ENCODE measurements around the gene SMU1. TPM values are rescaled to one million over a fixed set of nuclear protein-coding genes. Genes with fewer than 3 reads are reported as not detected.

The SMU1 gene
- total RNA-seq, 1 experiment from 2014 or later = 30.5 TPM

- TF ChIP-seq ELF1 (IDR thresholded peaks at IDR 0.05; ENCODE audit: borderline replicate concordance, low read depth) (no peak), CBX3 (IDR thresholded peaks at IDR 0.05; ENCODE audit: low read depth) (no peak)
These were observed 29.9 kb upstream of the SMU1 start (continued) for GRCh38 chr9:33106372-33106771.

GRCh38 chr9:33105959-33106358 is 29.5 kb upstream of the SMU1 start:
- no peaks in the 10 kb centered on the region for H3K36me3 ChIP-seq (ENCODE audit: control insufficient read depth in 1 of 2, insufficient read depth in 2 of 2, low read length in 2 of 2)
- H3K9me3 ChIP-seq (ENCODE audit: control insufficient read depth in 1 of 2, insufficient read depth in 1 of 2, low read depth in 1 of 2, low read length in 2 of 2) = no peaks in the 10 kb centered on the region
- no peak for TF ChIP-seq REST (IDR thresholded peaks at IDR 0.05; ENCODE audit: low read depth)
- TF ChIP-seq EGR1 (IDR thresholded peaks at IDR 0.05; ENCODE audit: low read depth) = no peak
- TF ChIP-seq CBX3 (IDR thresholded peaks at IDR 0.05; ENCODE audit: low read depth) = no peak
- no peak for TF ChIP-seq SIN3A (IDR thresholded peaks at IDR 0.05; ENCODE audit: low read depth)
- no peak for TF ChIP-seq ZNF274 (IDR thresholded peaks at IDR 0.05; ENCODE audit: low read depth, low read length)
- TF ChIP-seq TCF7L2 (IDR thresholded peaks at IDR 0.05; ENCODE audit: borderline replicate concordance, extremely low read depth, insufficient read depth, insufficient read length) = no peak
- TF ChIP-seq RAD21 (IDR thresholded peaks at IDR 0.05; ENCODE audit: low read depth) = no peak
- no peak for TF ChIP-seq EZH2 (IDR thresholded peaks at IDR 0.05)
- TF ChIP-seq FOSL1 (IDR thresholded peaks at IDR 0.05; ENCODE audit: low read depth) = no peak
- TF ChIP-seq ELF1 (IDR thresholded peaks at IDR 0.05; ENCODE audit: borderline replicate concordance, low read depth) = no peak
- no peak for TF ChIP-seq SP1 (IDR thresholded peaks at IDR 0.05; ENCODE audit: low read depth)
- no peak for TF ChIP-seq CEBPB (IDR thresholded peaks at IDR 0.05; ENCODE audit: low read depth)
- no peak for TF ChIP-seq MAX (IDR thresholded peaks at IDR 0.05)
- no peak for TF ChIP-seq ZBTB33 (IDR thresholded peaks at IDR 0.05; ENCODE audit: extremely low read depth, insufficient replicate concordance, low read length)
- TF ChIP-seq ZFX (IDR thresholded peaks at IDR 0.05) = no peak
- no peak for TF ChIP-seq CTCF (IDR thresholded peaks at IDR 0.05 in 2 of 3, conservative IDR thresholded peaks at IDR 0.05 in 1 of 3; ENCODE audit: borderline replicate concordance in 1 of 3, insufficient read depth in 1 of 3, low read depth in 2 of 3, low read length in 2 of 3)
- DNase-seq (ENCODE audit: low read depth, low spot score) = no peak
- no TSS peak for BruUV-seq (replicated peaks)
- POLR2A ChIA-PET = no interaction called here
- intact Hi-C loops (cut with micrococcal nuclease) = no loop called here
- H2AFZ ChIP-seq (ENCODE audit: low read depth, low read length, poor library complexity, severe bottlenecking) = no peak overlapping the region
- peaks cover 6 to 17% of the 10 kb centered on the region in 2 experiments for H3K4me1 ChIP-seq (ENCODE audit: control insufficient read depth in 1 of 2, insufficient read depth in 2 of 2, low read length in 2 of 2)
- H3K9me2 ChIP-seq (ENCODE audit: insufficient read depth) = no peaks in the 10 kb centered on the region
- no peak overlapping the region for H3K27ac ChIP-seq (ENCODE audit: low read depth, low read length)
- RAD21 ChIA-PET (ENCODE audit: low non-redundant PET in 1 of 2, low total read pairs in 2 of 2, uncharacterized antibody in 2 of 2, unreplicated experiment in 2 of 2) = no interaction called here
- H3K79me2 ChIP-seq (ENCODE audit: insufficient read depth, low read length) = no peaks in the 10 kb centered on the region
- no peaks in the 10 kb centered on the region for H3K27me3 ChIP-seq (ENCODE audit: insufficient read depth, low read length)
- CTCF ChIA-PET = no interaction called here
- no peak overlapping the region for H3K9ac ChIP-seq (ENCODE audit: low read length)
- no peaks in the 10 kb centered on the region for H4K20me1 ChIP-seq (ENCODE audit: insufficient read depth)
- ATAC-seq = no peak
- H3K4me3 ChIP-seq (replicated peaks in 1 of 2; ENCODE audit: low read depth in 1 of 2, low read length in 2 of 2) = no peak overlapping the region
- H3K4me2 ChIP-seq (ENCODE audit: low read length) = no peak overlapping the region

Measured in HCT116 (cell line).